HEK293 (cell line): ENCODE measurements around the gene TIMM13.

Experiments used
- ELK4 ChIP-seq: IDR thresholded peaks from 2 replicates; pipeline ENCODE4 v1.6.1; 2011; ENCODE audit warnings: mild to moderate bottlenecking, low read depth, low read length, borderline replicate concordance
- GFI1B ChIP-seq: fragments of 450-650 bp; formaldehyde crosslinking; IDR thresholded peaks from 2 replicates; pipeline ENCODE4 v1.5.1; 2016; ENCODE audit warnings: missing biosample characterization, missing genetic modification characterization
- MZF1 ChIP-seq: fragments of 450-650 bp; formaldehyde crosslinking; IDR thresholded peaks from 2 replicates; pipeline ENCODE4 v1.5.1; 2017; ENCODE audit warnings: missing biosample characterization, missing genetic modification characterization, borderline replicate concordance
- PBX3 ChIP-seq: sonication (generic); formaldehyde crosslinking; IDR thresholded peaks from 2 replicates; pipeline ENCODE4 v1.8.1; 2022; ENCODE audit warnings: mild to moderate bottlenecking, moderate library complexity, missing genetic modification reagents
- PRDM6 ChIP-seq: fragments of 450-650 bp; formaldehyde crosslinking; IDR thresholded peaks from 2 replicates; pipeline ENCODE4 v1.5.1; 2017; ENCODE audit warnings: missing biosample characterization, missing genetic modification characterization
- SCRT1 ChIP-seq: fragments of 450-650 bp; formaldehyde crosslinking; IDR thresholded peaks from 2 replicates; pipeline ENCODE4 v1.5.1; 2016; ENCODE audit warnings: missing biosample characterization, missing genetic modification characterization, borderline replicate concordance
- SP3 ChIP-seq: fragments of 450-650 bp; formaldehyde crosslinking; IDR thresholded peaks from 2 replicates; pipeline ENCODE4 v1.5.1; 2016; ENCODE audit warnings: missing biosample characterization, missing genetic modification characterization
- TCF7L2 ChIP-seq: IDR thresholded peaks from 2 replicates; pipeline ENCODE4 v1.6.1; 2011; ENCODE audit warnings: low read depth, mild to moderate bottlenecking, inconsistent platforms, low read length, moderate library complexity, borderline replicate concordance
- ZBTB17 ChIP-seq: fragments of 450-650 bp; formaldehyde crosslinking; IDR thresholded peaks from 2 replicates; pipeline ENCODE4 v1.5.1; 2016; ENCODE audit warnings: missing biosample characterization, missing genetic modification characterization
- ZBTB44 ChIP-seq: fragments of 450-650 bp; IDR thresholded peaks from 2 replicates; pipeline ENCODE4 v1.5.1; 2018; ENCODE audit warnings: missing biosample characterization, mild to moderate bottlenecking, missing genetic modification characterization
- ZBTB49 ChIP-seq: fragments of 450-650 bp; formaldehyde crosslinking; IDR thresholded peaks from 2 replicates; pipeline ENCODE4 v1.5.1; 2016; ENCODE audit warnings: missing biosample characterization, missing genetic modification characterization, low read depth
- ZEB2 ChIP-seq: fragments of 450-650 bp; formaldehyde crosslinking; IDR thresholded peaks from 2 replicates; pipeline ENCODE4 v1.5.1; 2016; ENCODE audit warnings: missing biosample characterization, missing genetic modification characterization
- ZNF19 ChIP-seq: fragments of 450-650 bp; formaldehyde crosslinking; IDR thresholded peaks from 2 replicates; pipeline ENCODE4; 2016; ENCODE audit warnings: missing biosample characterization, missing genetic modification characterization, low read depth
- ZNF335 ChIP-seq: fragments of 450-650 bp; formaldehyde crosslinking; conservative IDR thresholded peaks from 2 replicates; pipeline ENCODE4 v1.5.1; 2016; ENCODE audit warnings: missing biosample characterization, missing genetic modification characterization
- ZNF398 ChIP-seq: fragments of 450-650 bp; formaldehyde crosslinking; IDR thresholded peaks from 2 replicates; pipeline ENCODE4 v1.5.1; 2017; ENCODE audit warnings: missing biosample characterization, missing genetic modification characterization
- ZNF404 ChIP-seq: fragments of 450-650 bp; formaldehyde crosslinking; IDR thresholded peaks from 2 replicates; pipeline ENCODE4 v1.5.1; 2017; ENCODE audit warnings: missing biosample characterization, missing genetic modification characterization
- ZNF521 ChIP-seq: fragments of 450-650 bp; formaldehyde crosslinking; IDR thresholded peaks from 2 replicates; pipeline ENCODE4 v1.5.1; 2017; ENCODE audit warnings: missing biosample characterization, mild to moderate bottlenecking, missing genetic modification characterization
- ZNF529 ChIP-seq: fragments of 450-650 bp; formaldehyde crosslinking; IDR thresholded peaks from 2 replicates; pipeline ENCODE4 v1.5.1; 2017; ENCODE audit warnings: missing genetic modification characterization, missing biosample characterization; ENCODE audit not compliant: insufficient replicate concordance
- ZNF580 ChIP-seq: fragments of 450-650 bp; formaldehyde crosslinking; IDR thresholded peaks from 2 replicates; pipeline ENCODE4 v1.5.1; 2016; ENCODE audit warnings: missing biosample characterization, missing genetic modification characterization
- ZNF664 ChIP-seq: fragments of 450-650 bp; formaldehyde crosslinking; IDR thresholded peaks from 2 replicates; pipeline ENCODE4 v1.5.1; 2016; ENCODE audit warnings: missing biosample characterization, missing genetic modification characterization
- ZNF670 ChIP-seq: fragments of 450-650 bp; formaldehyde crosslinking; IDR thresholded peaks from 2 replicates; pipeline ENCODE4 v1.5.1; 2016; ENCODE audit warnings: missing biosample characterization, missing genetic modification characterization, low read depth
- ZNF692 ChIP-seq: fragments of 450-650 bp; formaldehyde crosslinking; IDR thresholded peaks from 2 replicates; pipeline ENCODE4 v1.5.1; 2016; ENCODE audit warnings: missing biosample characterization, missing genetic modification characterization
- ZNF704 ChIP-seq: fragments of 450-650 bp; formaldehyde crosslinking; IDR thresholded peaks from 2 replicates; pipeline ENCODE4 v1.5.1; 2016; ENCODE audit warnings: missing biosample characterization, missing genetic modification characterization
- ZNF768 ChIP-seq: fragments of 450-650 bp; formaldehyde crosslinking; IDR thresholded peaks from 2 replicates; pipeline ENCODE4 v1.5.1; 2018; ENCODE audit warnings: missing biosample characterization, mild to moderate bottlenecking, missing genetic modification characterization
- ZNF791 ChIP-seq: fragments of 450-650 bp; formaldehyde crosslinking; IDR thresholded peaks from 2 replicates; pipeline ENCODE4 v1.5.1; 2016; ENCODE audit warnings: missing biosample characterization, missing genetic modification characterization
- ZNF792 ChIP-seq: fragments of 450-650 bp; formaldehyde crosslinking; IDR thresholded peaks from 2 replicates; pipeline ENCODE4 v1.5.1; 2016; ENCODE audit warnings: missing biosample characterization, missing genetic modification characterization

Gene TIMM13

GRCh38 chr19:2462635-2463421 lies 35.4 kb upstream of the TIMM13 start (continued):
- TF ChIP-seq ELK4 (no peak), ZEB2 (tag by site-specific recombination) (peak; percentile 97), SP3 (peak; percentile 44), ZNF335 (tag by site-specific recombination) (peak; percentile 71), TCF7L2 (no peak), ZNF792 (tag by site-specific recombination) (no peak), ZNF664 (no peak), ZNF580 (tag by site-specific recombination) (0 out of 2 replicates have a peak, but pooled peaks have one; percentile 49), PBX3 (CRISPR knock-in tag) (no peak), ZNF768 (tag by site-specific recombination) (no peak), GFI1B (tag by site-specific recombination) (peak; percentile 93), ZNF529 (peak; percentile 59), ZNF692 (tag by site-specific recombination) (peak; percentile 59; the same call in 1 of the 2 replicates), SCRT1 (tag by site-specific recombination) (no peak), ZNF19 (no peak), ZNF404 (tag by site-specific recombination) (no peak), PRDM6 (no peak), ZBTB17 (tag by site-specific recombination) (peak; percentile 92), ZNF791 (tag by site-specific recombination) (no peak), ZNF704 (no peak), ZNF398 (tag by site-specific recombination) (no peak), ZNF521 (tag by site-specific recombination) (no peak), ZBTB49 (tag by site-specific recombination) (no peak), ZBTB44 (tag by site-specific recombination) (peak; percentile 86; the same call in 1 of the 2 replicates), MZF1 (tag by site-specific recombination) (no peak), ZNF670 (no peak)
